Activated CD4-positive, alpha-beta T cell treated with anti-CD3 and anti-CD28 coated beads for 4 hours (primary cell): ENCODE measurements around the gene KRT81.
A peak's percentile ranks its signal among the peaks of the same experiment; 100 is the strongest.

ENCODE experiments used
- DNase-seq, 2 donors: peaks; one replicate each; pipeline ENCODE4 v3.0.0-alpha.2; 2020

Gene KRT81

GRCh38 chr12:52291267-52291935, at the start of gene KRT81:
TSS of gene KRT81 (minus strand) at chr12:52291534. CDS start at chr12:52291465, 69 bp downstream.
- DNase-seq: no peak

- DNase-seq: no peak
Observed at GRCh38 chr12:52338241-52338960, 47.1 kb upstream of the KRT81 start.

- no peak for DNase-seq
Observed at GRCh38 chr12:52337054-52337453, 45.7 kb upstream of the KRT81 start.

DNA sequence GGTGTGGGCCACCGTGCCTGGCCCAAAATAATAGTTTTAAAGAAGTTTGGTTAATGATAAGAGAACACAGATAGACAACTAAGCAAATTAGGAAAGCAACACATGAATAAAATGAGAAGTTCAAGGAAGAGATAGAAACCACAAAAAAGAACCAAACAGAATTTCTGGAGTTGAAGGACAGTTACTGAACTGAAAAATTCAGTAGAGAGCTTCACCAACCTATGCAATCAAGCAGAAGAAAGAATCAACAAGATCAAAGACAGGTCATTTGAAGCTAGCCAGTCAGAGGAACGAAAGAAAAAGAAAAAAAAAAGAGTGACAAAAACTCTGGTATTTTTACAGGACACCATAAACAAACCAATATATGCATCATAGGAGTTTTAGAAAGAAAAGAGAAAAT, 45.3 kb upstream of the KRT81 start:
- no peak for DNase-seq

DNA sequence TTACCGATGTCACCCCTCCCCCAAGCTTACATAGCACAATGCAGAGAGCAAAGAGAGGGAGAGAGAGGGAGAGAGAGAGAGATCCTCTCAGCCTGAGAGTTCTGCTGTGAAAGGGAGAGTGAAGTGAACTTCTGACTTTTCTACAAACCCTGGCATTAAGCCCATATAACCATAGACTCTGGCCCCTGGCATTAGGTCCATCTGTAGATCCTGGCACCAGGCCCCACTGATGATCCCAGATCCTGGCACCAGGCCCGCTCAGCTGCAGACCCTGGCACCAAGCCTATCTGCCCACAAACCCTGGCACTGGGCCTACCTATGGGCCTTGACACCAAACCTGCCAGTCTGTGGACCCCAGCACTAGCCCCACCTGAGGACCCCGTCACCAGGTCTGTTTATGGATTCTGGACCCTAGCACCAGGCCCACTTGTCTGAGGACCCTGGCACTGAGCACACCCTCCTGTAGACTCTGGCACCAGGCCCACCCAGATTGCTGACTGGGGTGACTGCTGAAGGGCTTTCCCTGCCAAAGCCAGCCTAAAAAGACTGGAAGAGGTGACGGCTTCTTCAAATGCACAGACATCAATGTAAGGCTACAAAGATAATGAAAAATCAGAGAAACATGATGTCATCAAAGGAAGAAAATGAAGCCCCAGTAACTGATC, 44.4 kb upstream of the KRT81 start:
- no peak for DNase-seq

DNA sequence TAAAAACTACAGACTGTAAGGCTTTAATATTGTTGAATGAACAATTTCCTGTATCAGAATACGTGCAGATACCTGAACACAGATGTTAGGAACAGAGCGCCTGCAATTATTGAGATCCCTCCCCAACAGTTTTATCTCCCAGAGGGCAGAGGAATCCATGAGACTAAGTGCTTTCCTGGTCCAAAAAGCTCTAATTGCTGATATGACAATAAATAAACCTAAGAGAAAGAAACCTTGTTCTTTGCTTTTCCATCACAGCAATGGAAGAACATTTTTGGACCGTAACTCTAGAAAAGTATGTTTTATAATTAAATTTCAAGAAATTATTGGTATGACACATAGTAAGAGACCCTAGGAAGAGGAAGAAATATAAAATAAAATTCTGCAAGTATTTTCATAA, 42.9 kb upstream of the KRT81 start:
- no peak for DNase-seq

DNA sequence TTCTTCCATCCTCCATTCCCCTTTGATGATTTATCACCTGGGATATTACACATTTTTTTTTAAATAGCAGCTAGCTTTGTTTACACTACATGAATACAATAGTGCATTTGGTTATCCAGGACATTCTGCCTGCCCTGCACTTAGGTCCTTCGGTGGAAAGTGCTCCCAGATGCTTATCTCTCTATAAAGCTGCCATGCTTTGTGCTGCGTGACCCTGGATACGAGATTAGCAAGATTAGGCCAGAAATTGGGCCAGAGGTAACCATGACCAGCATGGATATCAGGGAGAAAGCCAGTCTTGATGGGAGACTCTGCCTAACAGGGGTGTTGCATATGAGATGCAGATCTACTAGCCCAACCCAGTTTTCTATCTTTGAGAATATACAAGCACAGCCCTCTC, 42.0 kb upstream of the KRT81 start:
- DNase-seq: no peak

- DNase-seq: no peak
Observed at GRCh38 chr12:52332381-52332780, 41.0 kb upstream of the KRT81 start.

DNA sequence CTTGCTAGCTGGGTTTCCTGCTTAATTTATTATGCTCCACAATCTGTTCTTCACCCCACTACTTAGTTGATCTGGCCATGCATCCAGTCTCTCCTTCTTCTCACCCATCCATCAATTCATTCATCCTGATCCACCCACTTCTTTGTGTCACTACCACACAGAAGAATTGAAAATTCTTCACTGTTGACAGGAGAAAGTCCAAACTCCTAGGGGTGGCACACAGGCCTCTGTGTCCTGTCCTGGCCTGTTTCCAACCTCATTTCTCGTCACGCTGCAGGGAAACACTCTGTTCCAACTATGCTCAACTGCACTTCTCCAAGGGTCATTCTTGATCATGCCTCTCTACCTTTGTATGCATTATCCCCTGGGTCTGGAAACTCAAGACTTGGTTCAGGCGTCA, 40.5 kb upstream of the KRT81 start:
- DNase-seq: no peak

- no peak for DNase-seq
Observed at GRCh38 chr12:52331039-52331438, 39.7 kb upstream of the KRT81 start.

- DNase-seq: no peak
Observed at GRCh38 chr12:52327830-52328500, 36.6 kb upstream of the KRT81 start.

DNA sequence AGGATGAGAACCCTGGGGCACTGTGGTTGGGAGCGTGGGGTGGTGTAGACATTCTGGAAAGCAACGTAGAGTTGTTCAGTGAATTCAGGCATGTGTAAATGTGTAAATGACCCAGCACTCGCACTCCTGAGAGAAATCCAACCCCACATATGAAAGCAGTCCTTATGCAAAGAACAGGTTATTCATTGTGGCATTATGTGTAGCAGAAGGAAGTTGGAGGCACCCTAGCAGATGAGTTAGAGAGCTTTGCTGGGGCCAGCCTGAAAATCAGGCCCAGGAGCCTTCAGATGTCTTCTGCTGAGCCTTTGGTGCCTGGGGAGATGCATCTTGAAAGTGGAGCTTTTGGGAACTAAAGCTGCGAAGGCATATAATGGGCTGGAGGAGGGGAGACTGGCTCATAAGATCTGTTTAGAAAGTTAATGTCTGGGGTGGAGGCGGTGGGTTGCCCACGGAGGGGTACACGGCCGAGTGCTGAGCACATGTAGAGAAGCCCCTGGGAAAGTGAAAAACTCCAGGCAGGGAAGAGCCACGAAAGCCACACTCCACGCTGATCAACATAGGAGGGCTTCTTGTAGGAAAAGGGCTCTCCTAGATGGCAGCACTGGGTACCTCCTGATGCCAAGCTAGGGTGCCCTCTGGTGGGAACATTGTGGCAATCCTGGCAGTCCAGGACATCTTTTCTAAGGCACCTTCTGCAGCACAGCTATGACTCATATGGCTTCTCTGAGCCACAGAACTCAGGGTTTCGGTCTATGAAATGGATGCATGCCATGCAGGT, 35.9 kb upstream of the KRT81 start:
- peak; percentile 82 for DNase-seq

GRCh38 chr12:52324153-52324444, 32.8 kb upstream of the KRT81 start:
- DNase-seq: no peak

DNA sequence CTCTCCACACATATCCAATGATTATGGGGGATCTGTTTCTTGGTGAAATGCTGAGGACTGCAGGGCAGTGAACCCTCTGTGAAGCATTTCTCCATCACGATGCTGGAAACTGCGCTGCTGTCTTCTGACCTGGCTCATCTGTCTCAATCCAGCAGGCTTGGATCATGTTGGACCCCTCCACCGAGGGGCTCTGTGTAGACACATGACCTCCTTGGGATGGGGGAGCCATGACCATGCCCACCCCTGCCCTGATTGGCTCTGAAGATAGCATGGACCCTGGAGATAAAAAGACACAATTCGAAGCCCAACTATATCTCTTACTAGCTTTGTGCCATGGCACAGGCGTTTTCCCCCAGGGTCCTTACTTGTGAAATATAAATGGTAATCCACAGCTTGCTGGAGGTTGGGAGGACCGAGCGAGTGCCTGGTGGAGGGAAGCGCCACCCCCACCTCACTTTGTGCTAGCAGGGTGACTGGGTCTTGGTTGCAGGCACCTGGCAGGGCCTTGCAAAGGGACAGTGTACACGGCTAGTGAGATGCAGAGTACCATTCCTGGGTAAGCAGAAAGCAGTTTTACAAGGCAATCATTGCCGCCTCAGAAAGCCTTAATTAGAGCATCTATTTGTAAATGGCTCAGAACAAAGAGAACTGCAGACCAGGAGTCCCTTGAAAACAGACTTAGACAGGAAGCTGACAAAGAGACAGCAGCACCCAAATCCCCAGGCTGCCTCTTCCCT, 32.2 kb upstream of the KRT81 start:
- DNase-seq: no peak

GRCh38 chr12:52323001-52323400, 31.7 kb upstream of the KRT81 start:
- DNase-seq: no peak

GRCh38 chr12:52322069-52322468, 30.7 kb upstream of the KRT81 start:
- no peak for DNase-seq

DNA sequence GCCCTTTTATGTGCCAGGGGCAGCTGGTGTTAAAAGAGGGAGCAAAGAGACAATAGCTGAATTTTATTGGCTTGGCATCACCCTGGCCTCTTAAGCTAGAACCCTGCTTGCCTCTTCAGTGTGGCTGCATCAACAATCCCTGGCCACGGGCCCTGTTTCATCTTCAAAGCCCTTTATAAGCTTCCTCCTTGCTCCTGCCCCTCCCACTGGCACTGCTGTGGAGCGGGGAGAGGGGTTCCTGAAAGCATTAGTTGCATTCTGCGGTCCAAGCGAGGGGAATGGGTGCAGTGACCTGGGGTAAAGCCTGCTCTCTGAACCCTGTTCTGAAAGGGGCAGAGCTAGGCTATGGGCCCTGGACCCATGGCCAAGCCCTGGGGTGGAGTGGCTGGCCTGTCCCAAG, 30.1 kb upstream of the KRT81 start:
- DNase-seq: no peak

GRCh38 chr12:52320784-52321400, 29.6 kb upstream of the KRT81 start, which contains the start of gene KRT83:
TSS of gene KRT83 (minus strand) at chr12:52321398. CDS start at chr12:52321335, 63 bp downstream.
- DNase-seq: no peak

DNA sequence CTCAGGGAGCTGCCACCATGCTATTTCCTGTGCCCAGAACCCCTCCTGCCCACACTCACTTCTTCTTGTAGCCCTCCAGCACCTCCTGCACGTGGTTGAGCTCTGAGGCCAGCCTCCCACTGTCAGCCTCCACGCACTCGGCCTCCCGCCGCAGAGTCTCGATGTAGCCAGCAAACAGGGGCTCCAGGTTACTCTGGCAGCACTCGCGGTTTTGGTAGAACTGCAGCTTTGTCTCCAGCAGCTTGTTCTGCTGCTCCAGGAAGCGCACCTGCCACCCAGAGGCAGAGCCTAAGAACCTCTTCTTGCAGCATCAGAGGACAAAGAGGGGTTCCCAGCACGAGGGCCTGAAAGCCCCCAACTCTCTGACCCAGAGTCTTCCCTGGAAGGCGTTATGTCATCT, 27.8 kb upstream of the KRT81 start:
- DNase-seq: no peak

GRCh38 chr12:52318241-52318990, 27.1 kb upstream of the KRT81 start:
- no peak for DNase-seq
